ENCODE data around the gene PLEKHM3. TPM values are rescaled to one million over a fixed set of nuclear protein-coding genes. Genes with fewer than 3 reads are reported as not detected.

Gene PLEKHM3
- total and polyA plus RNA-seq, 4 donors = 15.6 to 34.5 (median 18.3) TPM

DNA sequence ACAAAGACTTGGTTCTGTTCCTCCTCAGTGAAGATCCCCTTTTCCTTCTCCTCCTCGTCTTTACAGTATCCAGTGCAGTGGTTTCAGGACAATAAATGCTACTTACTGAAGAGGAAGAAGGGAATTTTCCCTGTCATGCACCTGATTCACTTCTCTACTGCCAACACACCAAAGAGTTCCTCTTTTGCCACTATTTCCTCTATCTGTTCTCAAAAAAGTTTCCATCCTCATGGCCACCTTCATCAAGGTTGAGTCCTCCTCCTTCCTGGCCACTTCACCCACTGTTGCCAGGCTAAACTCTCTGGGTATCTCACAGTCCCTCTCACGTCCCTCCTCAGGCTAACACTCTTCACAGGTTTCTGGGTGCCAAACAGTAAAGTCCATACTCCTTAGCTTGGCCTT is 41.7 kb downstream of the PLEKHM3 start:
- no peaks in the 10 kb centered on the region for H3K36me3 ChIP-seq (ENCODE audit: control insufficient read depth, insufficient read depth, low read length)
- H3K4me3 ChIP-seq (ENCODE audit: low read depth, low read length) = no peak overlapping the region
- H3K27me3 ChIP-seq (ENCODE audit: control insufficient read depth, insufficient read depth, low read length) = no peaks in the 10 kb centered on the region
- H3K9me3 ChIP-seq (ENCODE audit: control insufficient read depth, insufficient read depth, low read length) = no peaks in the 10 kb centered on the region
- H3K4me1 ChIP-seq (ENCODE audit: control insufficient read depth, insufficient read depth, low read length) = no peaks in the 10 kb centered on the region
- WGBS (ENCODE audit: insufficient coverage) = 100% methylated on average over 1 of the region's 2 CpGs
- DNase-seq (ENCODE audit: low read depth in 4 of 6, low spot score in 6 of 6) = no peak
- H3K27ac ChIP-seq (ENCODE audit: low read depth, low read length) = no peak overlapping the region

DNA sequence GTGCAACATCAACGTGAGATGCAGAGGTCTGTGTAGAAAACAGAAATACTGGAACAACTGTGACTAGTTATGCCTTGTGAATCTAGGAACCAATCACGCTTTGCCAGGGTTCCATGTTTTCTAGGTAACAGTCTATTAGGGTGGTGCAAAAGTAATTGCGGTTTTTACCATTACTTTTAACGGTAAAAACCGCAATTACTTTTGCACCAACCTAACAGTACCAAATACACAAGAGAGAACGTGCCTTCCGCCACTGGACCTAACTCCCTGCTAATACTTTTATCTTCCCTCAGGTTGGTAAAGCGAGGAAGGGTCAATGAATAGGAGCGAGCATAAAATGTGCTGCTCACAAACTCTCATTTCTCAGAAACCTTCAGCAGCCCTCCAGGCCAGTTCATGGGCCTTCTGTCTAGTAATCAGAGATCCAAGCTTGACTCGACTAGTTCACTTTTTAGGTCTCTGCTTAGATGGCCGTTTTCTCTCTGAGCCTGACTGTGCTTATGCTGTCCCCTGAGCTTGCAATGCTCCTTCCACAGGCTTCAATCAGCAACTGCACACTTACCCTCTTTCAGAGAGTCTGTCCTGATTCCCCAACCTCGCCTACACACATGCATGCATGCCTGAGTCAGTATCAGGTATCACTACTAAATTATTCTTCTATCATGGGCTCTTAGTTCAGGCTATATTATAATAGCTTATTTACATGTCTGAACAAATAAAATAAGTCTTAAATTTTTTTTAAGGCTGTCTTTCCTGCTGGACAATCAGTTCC is 47.0 kb downstream of the PLEKHM3 start:
- WGBS (ENCODE audit: insufficient coverage) = 98% methylated on average over 5 of the region's 12 CpGs
- DNase-seq (ENCODE audit: low read depth in 4 of 6, low spot score in 6 of 6) = no peak
- Histone ChIP-seq H3K27me3 (ENCODE audit: control insufficient read depth, insufficient read depth, low read length) (no peaks in the 10 kb centered on the region), H3K9me3 (ENCODE audit: control insufficient read depth, insufficient read depth, low read length) (no peaks in the 10 kb centered on the region), H3K4me3 (ENCODE audit: low read depth, low read length) (no peak overlapping the region), H3K36me3 (ENCODE audit: control insufficient read depth, insufficient read depth, low read length) (peaks cover 7% of the 10 kb centered on the region), H3K4me1 (ENCODE audit: control insufficient read depth, insufficient read depth, low read length) (no peaks in the 10 kb centered on the region), H3K27ac (ENCODE audit: low read depth, low read length) (no peak overlapping the region)

DNA sequence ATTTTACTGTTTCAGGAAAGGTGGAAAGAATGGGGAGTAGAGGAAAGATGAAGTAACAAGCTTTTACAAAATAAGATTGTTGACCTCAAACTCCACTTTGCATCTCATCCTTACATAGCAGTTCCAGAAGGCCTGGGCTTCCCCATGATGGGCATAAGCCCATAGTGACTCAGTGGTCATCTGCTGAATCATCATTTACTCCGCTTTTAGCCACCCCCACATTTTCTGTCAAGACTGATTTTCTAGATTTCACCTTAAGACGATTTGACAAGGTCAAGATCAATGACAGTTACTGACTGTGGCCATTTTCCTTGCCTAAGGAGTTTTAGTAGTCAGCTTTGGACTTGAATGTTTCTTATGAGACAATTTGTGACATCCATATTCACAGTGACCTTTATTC is 49.4 kb downstream of the PLEKHM3 start:
- Histone ChIP-seq H3K4me1 (ENCODE audit: control insufficient read depth, insufficient read depth, low read length) (no peaks in the 10 kb centered on the region), H3K4me3 (ENCODE audit: low read depth, low read length) (no peak overlapping the region), H3K27me3 (ENCODE audit: control insufficient read depth, insufficient read depth, low read length) (no peaks in the 10 kb centered on the region), H3K9me3 (ENCODE audit: control insufficient read depth, insufficient read depth, low read length) (no peaks in the 10 kb centered on the region), H3K36me3 (ENCODE audit: control insufficient read depth, insufficient read depth, low read length) (peaks cover 7% of the 10 kb centered on the region), H3K27ac (ENCODE audit: low read depth, low read length) (no peak overlapping the region)
- WGBS (ENCODE audit: insufficient coverage) = 100% methylated on average over 1 of the region's 2 CpGs
- no peak for DNase-seq (ENCODE audit: low read depth in 4 of 6, low spot score in 6 of 6)

DNA sequence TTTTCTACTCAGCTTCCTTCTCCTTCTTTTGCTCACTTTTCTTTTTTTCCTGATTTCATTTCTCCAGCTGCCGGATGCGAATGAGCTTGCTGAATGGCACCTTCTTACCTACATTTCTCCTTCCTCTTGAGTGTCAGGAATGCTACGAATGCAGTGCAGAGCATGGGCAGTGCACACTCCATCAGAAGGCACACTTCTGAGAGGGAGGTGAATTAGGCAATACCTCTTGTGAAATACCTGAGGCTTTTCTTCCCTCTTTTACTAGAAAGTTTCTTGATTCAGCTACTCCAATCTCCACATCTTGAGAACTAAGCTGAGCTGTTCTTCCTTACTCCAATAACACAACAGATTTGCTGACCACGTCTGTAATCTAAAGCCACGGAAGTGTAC is 51.1 kb downstream of the PLEKHM3 start:
- H3K36me3 ChIP-seq (ENCODE audit: control insufficient read depth, insufficient read depth, low read length) = peaks cover 7% of the 10 kb centered on the region
- 100% methylated on average over 1 of the region's 5 CpGs for WGBS (ENCODE audit: insufficient coverage)
- no peak overlapping the region for H3K27ac ChIP-seq (ENCODE audit: low read depth, low read length)
- H3K4me1 ChIP-seq (ENCODE audit: control insufficient read depth, insufficient read depth, low read length) = peaks cover 4% of the 10 kb centered on the region
- no peaks in the 10 kb centered on the region for H3K27me3 ChIP-seq (ENCODE audit: control insufficient read depth, insufficient read depth, low read length)
- H3K4me3 ChIP-seq (ENCODE audit: low read depth, low read length) = no peak overlapping the region
- H3K9me3 ChIP-seq (ENCODE audit: control insufficient read depth, insufficient read depth, low read length) = no peaks in the 10 kb centered on the region
- DNase-seq (ENCODE audit: low read depth in 4 of 6, low spot score in 6 of 6) = no peak

GRCh38 chr2:207970826-207971180 is 54.5 kb downstream of the PLEKHM3 start:
- H3K9me3 ChIP-seq (ENCODE audit: control insufficient read depth, insufficient read depth, low read length) = no peaks in the 10 kb centered on the region
- H3K27me3 ChIP-seq (ENCODE audit: control insufficient read depth, insufficient read depth, low read length) = no peaks in the 10 kb centered on the region
- H3K27ac ChIP-seq (ENCODE audit: low read depth, low read length) = no peak overlapping the region
- H3K4me3 ChIP-seq (ENCODE audit: low read depth, low read length) = no peak overlapping the region
- peaks cover 4% of the 10 kb centered on the region for H3K4me1 ChIP-seq (ENCODE audit: control insufficient read depth, insufficient read depth, low read length)
- H3K36me3 ChIP-seq (ENCODE audit: control insufficient read depth, insufficient read depth, low read length) = no peaks in the 10 kb centered on the region
- no peak for DNase-seq (ENCODE audit: low read depth in 4 of 6, low spot score in 6 of 6)

GRCh38 chr2:207970147-207970825 is 55.0 kb downstream of the PLEKHM3 start:
- peak in 3 of 6 donors; percentile 11 to 54 (median 53) for DNase-seq (ENCODE audit: low read depth in 4 of 6, low spot score in 6 of 6)

DNA sequence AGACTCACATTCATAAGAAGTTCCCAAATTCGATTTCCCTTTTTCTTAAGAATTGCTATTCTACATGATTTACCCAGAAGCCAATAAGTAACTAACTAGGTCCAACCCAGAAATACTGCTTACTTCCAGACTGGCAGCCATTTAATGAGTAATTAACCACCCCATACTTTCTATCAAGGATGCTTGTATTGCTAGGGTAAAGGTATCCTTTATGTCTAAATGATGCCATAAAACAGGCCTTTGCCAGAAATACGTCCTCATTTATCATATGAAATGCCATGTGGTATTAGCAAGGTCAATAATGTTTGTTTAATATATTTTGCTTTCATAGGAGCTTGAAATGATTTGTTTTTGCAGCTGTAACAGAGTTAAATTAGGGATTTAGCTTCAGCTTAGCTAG is 56.1 kb downstream of the PLEKHM3 start:
- Histone ChIP-seq H3K4me1 (ENCODE audit: control insufficient read depth, insufficient read depth, low read length) (peaks cover 4% of the 10 kb centered on the region), H3K27ac (ENCODE audit: low read depth, low read length) (no peak overlapping the region), H3K27me3 (ENCODE audit: control insufficient read depth, insufficient read depth, low read length) (no peaks in the 10 kb centered on the region), H3K9me3 (ENCODE audit: control insufficient read depth, insufficient read depth, low read length) (no peaks in the 10 kb centered on the region), H3K4me3 (ENCODE audit: low read depth, low read length) (no peak overlapping the region), H3K36me3 (ENCODE audit: control insufficient read depth, insufficient read depth, low read length) (no peaks in the 10 kb centered on the region)
- 88% methylated on average over 1 of the region's 2 CpGs for WGBS (ENCODE audit: insufficient coverage)
- no peak for DNase-seq (ENCODE audit: low read depth in 4 of 6, low spot score in 6 of 6)

More at GRCh38 chr2:207970147-207970825, 55.0 kb downstream of the PLEKHM3 start:
- Histone ChIP-seq H3K27me3 (ENCODE audit: control insufficient read depth, insufficient read depth, low read length) (no peaks in the 10 kb centered on the region), H3K9me3 (ENCODE audit: control insufficient read depth, insufficient read depth, low read length) (no peaks in the 10 kb centered on the region), H3K27ac (ENCODE audit: low read depth, low read length) (no peak overlapping the region), H3K36me3 (ENCODE audit: control insufficient read depth, insufficient read depth, low read length) (no peaks in the 10 kb centered on the region), H3K4me3 (ENCODE audit: low read depth, low read length) (no peak overlapping the region), H3K4me1 (ENCODE audit: control insufficient read depth, insufficient read depth, low read length) (peaks cover 4% of the 10 kb centered on the region)
- no CpG with 5 or more reads among the region's 3 CpGs for WGBS (ENCODE audit: insufficient coverage)

DNA sequence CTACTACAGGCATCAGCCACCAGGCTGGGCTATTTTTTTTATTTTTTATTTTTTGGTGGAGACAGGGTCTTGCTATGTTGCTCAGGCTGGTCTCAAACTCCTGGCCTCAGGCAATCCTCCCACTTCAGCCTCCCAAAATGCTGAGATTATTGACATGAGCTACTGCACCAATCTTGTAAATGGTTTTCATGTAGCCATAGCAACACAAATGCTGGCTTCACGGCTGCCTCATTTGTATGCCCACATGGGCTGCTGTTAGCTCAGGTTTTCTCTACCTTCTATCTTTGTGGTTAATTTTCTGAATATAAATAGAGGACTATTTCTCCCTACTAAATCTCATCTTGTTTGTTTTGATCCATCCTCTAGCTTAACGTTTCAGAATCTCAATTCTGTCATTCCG is 58.2 kb downstream of the PLEKHM3 start:
- Histone ChIP-seq H3K27me3 (ENCODE audit: control insufficient read depth, insufficient read depth, low read length) (no peaks in the 10 kb centered on the region), H3K36me3 (ENCODE audit: control insufficient read depth, insufficient read depth, low read length) (no peaks in the 10 kb centered on the region), H3K27ac (ENCODE audit: low read depth, low read length) (no peak overlapping the region)

GRCh38 chr2:207960911-207961310 is 64.4 kb downstream of the PLEKHM3 start:
- peak in 1 of 6 donors; percentile 20 for DNase-seq (ENCODE audit: low read depth in 4 of 6, low spot score in 6 of 6)
- Histone ChIP-seq H3K4me1 (ENCODE audit: control insufficient read depth, insufficient read depth, low read length) (no peaks in the 10 kb centered on the region), H3K27me3 (ENCODE audit: control insufficient read depth, insufficient read depth, low read length) (no peaks in the 10 kb centered on the region), H3K4me3 (ENCODE audit: low read depth, low read length) (no peak overlapping the region), H3K9me3 (ENCODE audit: control insufficient read depth, insufficient read depth, low read length) (no peaks in the 10 kb centered on the region), H3K27ac (ENCODE audit: low read depth, low read length) (no peak overlapping the region), H3K36me3 (ENCODE audit: control insufficient read depth, insufficient read depth, low read length) (no peaks in the 10 kb centered on the region)
- no CpG with 5 or more reads among the region's 1 CpG for WGBS (ENCODE audit: insufficient coverage)

More for the DNA sequence above, 58.2 kb downstream of the PLEKHM3 start:
- WGBS (ENCODE audit: insufficient coverage) = no CpG with 5 or more reads among the region's 3 CpGs
- Histone ChIP-seq H3K9me3 (ENCODE audit: control insufficient read depth, insufficient read depth, low read length) (no peaks in the 10 kb centered on the region), H3K4me1 (ENCODE audit: control insufficient read depth, insufficient read depth, low read length) (peaks cover 4% of the 10 kb centered on the region), H3K4me3 (ENCODE audit: low read depth, low read length) (no peak overlapping the region)
- peak in 1 of 6 donors; percentile 11 for DNase-seq (ENCODE audit: low read depth in 4 of 6, low spot score in 6 of 6)

DNA sequence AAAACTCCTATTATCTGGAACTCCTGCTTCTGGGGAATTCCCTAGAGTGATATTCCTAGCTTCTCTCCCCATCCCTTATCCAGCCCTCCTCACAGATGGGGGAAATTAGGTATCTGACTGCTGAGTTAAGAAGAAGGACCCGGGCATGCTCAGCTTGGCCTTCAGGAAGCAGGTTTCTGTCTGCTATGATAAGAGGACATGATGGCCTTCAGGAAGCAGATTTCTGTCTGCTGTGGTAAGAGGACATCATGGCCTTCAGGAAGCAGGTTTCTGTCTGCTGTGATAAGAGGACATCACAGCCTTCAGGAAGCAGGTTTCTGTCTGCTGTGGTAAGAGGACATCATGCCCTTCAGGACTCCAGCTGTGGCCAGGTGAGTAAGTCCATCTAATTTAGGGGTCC is 65.2 kb downstream of the PLEKHM3 start:
- Histone ChIP-seq H3K27me3 (ENCODE audit: control insufficient read depth, insufficient read depth, low read length) (no peaks in the 10 kb centered on the region), H3K4me3 (ENCODE audit: low read depth, low read length) (no peak overlapping the region), H3K9me3 (ENCODE audit: control insufficient read depth, insufficient read depth, low read length) (no peaks in the 10 kb centered on the region), H3K4me1 (ENCODE audit: control insufficient read depth, insufficient read depth, low read length) (no peaks in the 10 kb centered on the region), H3K27ac (ENCODE audit: low read depth, low read length) (no peak overlapping the region), H3K36me3 (ENCODE audit: control insufficient read depth, insufficient read depth, low read length) (no peaks in the 10 kb centered on the region)
- DNase-seq (ENCODE audit: low read depth in 4 of 6, low spot score in 6 of 6) = no peak
- no CpG with 5 or more reads among the region's 1 CpG for WGBS (ENCODE audit: insufficient coverage)
